CMK (cell line): Measurements from ENCODE around the gene RPRD2.
A peak's percentile ranks its signal among the peaks of the same experiment; 100 is the strongest.

Experiments used
- DNase-seq: peaks from one replicate; pipeline ENCODE4 v3.0.0-alpha.2; 2010; ENCODE audit warnings: low read depth

Gene RPRD2

DNA sequence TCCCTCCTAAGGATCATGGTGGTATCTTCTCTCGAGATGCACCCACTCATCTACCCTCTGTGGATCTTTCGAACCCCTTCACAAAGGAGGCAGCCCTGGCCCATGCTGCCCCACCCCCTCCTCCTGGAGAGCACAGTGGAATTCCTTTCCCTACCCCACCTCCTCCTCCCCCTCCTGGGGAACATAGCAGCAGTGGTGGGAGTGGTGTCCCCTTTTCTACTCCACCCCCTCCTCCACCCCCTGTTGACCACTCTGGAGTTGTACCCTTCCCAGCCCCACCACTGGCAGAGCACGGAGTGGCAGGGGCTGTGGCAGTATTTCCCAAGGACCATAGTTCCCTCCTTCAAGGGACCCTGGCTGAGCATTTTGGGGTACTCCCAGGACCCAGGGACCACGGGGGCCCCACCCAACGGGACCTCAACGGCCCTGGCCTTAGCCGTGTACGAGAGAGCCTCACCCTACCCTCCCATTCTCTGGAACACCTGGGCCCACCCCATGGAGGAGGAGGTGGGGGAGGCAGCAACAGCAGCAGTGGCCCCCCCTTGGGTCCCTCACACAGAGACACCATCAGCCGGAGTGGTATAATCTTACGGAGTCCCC is 108.8 kb downstream of the RPRD2 start:
- no peak for DNase-seq

DNA sequence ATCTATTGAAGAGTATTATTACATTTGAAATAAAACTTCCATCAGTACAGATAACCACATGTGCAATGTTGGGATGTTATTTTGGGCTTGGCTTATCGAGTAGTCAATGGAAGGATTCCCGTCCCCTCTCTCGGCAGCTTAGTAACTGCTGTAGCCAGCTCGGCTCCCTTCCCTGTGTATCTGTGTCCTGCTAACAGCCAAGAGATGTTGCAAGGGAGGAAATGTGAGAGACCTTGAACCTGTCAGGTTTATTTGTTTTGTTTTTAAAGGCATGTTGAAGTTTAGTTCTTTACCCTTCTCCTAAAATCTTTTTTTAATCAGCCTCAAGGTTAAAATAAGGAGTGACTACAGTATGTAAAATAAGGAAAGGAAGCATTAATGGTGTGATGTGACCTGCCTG is 109.7 kb downstream of the RPRD2 start:
- DNase-seq: no peak

- DNase-seq: no peak
Measured at GRCh38 chr1:150474869-150475268, 110.9 kb downstream of the RPRD2 start.

DNA sequence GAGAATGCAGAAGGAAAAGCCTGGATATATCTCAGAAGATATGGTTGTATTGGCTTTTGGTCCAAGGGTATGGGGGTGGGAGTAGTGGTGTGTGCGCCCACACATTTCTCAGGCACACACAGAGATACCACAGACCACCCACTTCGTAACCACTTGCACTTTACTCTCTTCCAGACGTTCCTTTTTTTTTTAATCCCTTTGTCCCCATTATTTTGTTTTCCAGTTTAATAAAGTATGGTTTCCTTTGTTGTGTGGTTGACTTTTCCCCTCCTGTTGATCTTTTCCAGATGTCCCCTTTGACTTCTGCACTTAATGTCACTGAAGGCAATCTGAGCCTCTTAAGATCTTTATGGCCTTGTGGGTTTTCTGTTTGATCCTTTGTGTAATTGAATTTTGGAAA is 112.8 kb downstream of the RPRD2 start:
- DNase-seq: no peak

DNA sequence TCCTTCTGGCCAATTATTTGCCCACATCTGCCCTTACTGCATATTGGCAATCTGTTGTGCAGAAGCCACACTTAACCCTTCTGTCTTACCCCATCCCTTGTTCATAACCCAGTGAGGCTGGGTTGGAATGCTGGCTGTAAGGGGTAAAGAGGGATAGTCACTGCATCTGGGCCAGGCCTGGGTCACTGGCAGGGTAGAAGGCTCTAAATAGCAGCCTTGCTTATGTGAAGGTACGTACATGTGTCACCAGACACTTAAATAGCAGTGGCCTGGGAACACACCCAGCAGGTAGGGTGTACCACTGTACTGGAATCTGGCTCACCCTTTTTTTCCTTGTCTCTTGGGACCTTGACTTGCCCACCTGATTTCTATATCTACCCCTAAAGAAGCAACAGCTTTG is 113.4 kb downstream of the RPRD2 start:
- no peak for DNase-seq

- DNase-seq: no peak
Measured at GRCh38 chr1:150477733-150478132, 113.8 kb downstream of the RPRD2 start.

GRCh38 chr1:150479370-150479769 is 115.4 kb downstream of the RPRD2 start:
- DNase-seq: no peak

DNA sequence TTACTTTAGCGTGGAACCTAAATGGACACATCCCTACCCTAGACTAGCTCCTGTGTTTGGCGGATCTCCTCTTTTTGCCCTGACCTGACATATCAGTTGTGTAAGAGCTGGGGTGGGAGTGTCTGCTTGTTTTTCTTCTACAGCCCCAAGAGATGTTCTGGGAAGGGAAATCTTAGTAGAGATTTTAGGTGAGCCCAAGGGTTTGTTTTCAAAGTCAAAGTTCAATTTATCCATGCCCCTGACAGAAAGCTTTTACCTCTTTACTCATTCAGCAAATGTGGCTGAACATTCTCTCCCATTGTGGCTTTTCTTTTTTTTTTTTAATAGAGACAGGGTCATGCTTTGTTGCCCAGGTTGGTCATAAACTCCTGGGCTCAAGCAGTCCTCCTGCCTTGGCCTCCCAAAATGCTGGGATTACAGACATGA is 116.0 kb downstream of the RPRD2 start:
- no peak for DNase-seq

GRCh38 chr1:150484431-150484830 is 120.5 kb downstream of the RPRD2 start:
- DNase-seq: no peak

DNA sequence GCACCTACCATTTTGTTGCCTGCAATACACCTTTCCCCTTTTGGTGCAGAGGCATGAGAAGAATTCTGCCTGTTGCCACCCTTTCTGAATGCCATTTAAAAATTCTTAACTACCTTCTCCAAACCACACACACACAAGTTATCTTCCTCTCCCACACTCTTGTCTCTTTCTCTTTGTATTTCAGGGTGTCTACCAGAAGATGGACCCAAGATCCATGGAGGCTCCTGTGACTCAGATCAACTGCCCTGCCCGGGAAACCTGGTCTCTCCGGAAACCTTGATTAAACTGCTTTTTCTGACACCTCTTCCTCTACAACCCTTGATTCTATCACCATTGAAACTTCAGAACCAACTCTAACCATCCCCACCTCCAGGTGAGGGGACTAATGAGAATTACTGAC is 120.9 kb downstream of the RPRD2 start:
- DNase-seq: no peak

DNA sequence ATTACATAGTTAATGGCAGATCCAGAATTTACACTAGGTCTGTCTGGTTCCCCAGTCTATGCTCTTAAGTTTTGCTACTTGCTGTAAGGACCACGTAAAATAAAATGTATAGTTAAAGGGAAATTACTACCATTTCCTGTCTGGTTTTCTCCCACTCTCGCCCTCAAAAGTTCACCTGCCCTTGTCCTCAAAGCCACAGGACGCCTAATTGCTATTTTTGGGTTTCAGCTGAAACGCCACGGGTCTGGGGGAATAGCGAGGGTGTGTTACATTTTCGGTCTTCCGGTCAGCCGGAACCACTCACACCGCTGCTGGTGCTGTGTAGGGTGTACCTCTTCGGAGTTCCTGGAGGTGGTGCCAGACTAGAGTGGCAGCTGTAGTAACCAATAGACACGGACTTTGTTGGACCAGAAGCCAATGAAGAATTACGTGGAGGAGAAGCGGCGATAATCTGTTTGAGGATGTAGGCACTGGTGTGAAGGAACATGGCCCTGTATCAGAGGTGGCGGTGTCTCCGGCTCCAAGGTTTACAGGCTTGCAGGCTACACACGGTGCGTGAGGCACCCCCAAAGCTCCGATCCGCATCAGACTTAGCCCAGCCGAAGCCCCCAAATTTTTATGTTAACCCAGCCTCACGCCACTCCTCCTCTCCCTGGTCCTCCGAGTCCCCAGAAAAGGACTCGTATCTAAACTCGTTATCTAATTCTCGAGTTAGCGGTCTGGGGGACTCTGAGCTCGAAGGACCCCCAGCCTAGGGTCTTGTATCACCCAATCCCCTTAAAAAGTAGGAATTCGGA is 123.2 kb downstream of the RPRD2 start, which contains the start of gene TARS2:
Gene TARS2 (plus strand): TSS at position 454 of the 797 bp plus-strand sequence. CDS start 32 bp downstream, at position 486.
- DNase-seq: peak; percentile 94

DNA sequence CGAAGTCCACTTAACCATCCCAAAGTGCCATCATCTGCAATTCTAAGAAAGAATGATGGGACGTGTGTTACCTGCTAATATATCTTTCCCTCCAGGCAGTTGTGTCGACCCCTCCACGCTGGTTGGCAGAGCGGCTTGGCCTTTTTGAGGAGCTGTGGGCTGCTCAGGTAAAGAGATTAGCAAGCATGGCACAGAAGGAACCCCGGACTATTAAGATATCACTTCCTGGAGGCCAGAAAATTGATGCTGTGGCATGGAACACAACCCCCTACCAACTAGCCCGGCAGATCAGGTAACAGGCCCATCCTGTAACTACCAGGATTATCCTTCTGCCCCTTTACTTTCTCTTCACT is 123.8 kb downstream of the RPRD2 start:
- no peak for DNase-seq

DNA sequence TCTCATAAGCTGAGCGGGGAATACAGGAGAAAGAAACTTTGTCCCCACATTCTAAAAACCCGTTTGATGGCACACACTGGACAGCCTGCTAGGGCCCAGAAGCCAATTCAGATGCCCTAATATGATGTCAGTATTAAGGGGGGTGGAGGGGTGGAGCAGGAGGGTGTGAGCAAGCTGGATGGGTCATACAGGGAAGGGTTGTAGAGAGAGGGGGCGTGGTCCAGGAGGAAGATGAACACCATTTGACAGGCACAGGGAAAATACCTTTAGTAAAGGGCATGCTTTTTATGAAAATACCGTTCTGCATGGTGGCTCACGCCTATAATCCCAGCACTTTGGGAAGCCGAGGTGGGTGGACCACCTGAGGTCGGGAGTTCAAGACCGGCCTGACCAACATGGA is 129.2 kb downstream of the RPRD2 start:
- no peak for DNase-seq

GRCh38 chr1:150498342-150498741 is 134.4 kb downstream of the RPRD2 start:
- DNase-seq: no peak

GRCh38 chr1:150505431-150505830 is 141.5 kb downstream of the RPRD2 start:
- no peak for DNase-seq

GRCh38 chr1:150507912-150508864 is 144.2 kb downstream of the RPRD2 start, which contains the start of gene ECM1:
TSS of gene ECM1 (plus strand) at chr1:150508109. CDS start at chr1:150508210, 101 bp downstream.
- no peak for DNase-seq

- no peak for DNase-seq
Measured at GRCh38 chr1:150508982-150509381, 145.0 kb downstream of the RPRD2 start.

- no peak for DNase-seq
Measured at GRCh38 chr1:150511551-150511950, 147.6 kb downstream of the RPRD2 start.

DNA sequence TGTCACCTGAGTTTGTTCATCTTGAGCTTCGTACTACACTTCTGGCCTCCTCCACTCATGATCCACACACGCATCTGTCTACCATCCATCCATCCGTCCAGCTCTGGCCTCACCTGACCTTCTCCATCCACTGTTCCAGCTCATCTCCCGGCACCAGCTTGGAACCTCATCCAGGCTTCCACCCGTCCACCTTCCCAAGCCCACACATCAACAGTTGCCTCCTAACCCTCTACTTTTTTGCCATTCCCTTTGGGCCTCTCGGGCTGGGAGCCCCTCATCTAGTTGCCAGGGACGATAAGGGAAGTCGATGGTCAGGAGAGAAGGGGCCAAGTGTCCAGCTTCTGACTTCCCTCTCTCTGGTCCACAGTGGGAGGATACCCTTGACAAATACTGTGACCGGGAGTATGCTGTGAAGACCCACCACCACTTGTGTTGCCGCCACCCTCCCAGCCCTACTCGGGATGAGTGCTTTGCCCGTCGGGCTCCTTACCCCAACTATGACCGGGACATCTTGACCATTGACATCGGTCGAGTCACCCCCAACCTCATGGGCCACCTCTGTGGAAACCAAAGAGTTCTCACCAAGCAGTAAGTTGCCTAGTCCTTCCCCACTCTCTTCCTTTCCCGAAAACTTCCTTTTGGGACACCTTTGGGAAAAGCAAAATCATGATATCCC is 148.2 kb downstream of the RPRD2 start:
- DNase-seq: no peak

DNA sequence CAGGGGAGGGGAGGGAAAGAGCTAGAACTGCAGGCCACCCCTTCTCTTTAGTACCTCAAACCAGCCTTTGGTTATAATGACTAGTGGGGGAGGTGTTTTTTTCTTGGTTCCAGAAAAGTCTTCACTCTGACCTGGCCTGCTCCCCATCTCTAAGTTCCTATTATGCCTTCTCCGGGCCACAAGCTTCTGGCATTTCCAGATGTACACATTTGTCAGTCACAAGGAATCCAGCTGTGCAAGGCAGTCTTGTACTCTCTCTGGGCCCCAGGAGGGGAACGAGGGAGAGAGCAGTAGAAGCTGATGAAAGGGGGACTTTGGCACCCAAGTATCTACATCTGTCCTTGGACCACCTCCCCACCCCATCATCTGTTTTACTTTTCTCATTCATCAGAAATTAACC is 148.9 kb downstream of the RPRD2 start:
- DNase-seq: no peak

DNA sequence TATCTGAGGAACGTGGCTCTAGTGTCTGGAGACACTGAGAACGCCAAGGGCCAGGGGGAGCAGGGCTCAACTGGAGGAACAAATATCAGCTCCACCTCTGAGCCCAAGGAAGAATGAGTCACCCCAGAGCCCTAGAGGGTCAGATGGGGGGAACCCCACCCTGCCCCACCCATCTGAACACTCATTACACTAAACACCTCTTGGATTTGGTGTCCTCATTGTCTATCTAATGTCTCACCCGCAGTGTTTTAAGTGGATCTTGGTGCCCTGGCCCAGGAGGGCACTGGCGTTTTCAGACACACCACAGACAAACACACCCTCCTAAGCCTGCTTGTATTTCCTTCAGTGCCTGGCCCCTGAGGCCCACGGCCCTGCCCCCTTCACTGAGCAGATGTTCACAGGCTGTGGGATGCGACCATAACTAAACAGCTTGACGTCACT is 149.4 kb downstream of the RPRD2 start:
- no peak for DNase-seq

DNA sequence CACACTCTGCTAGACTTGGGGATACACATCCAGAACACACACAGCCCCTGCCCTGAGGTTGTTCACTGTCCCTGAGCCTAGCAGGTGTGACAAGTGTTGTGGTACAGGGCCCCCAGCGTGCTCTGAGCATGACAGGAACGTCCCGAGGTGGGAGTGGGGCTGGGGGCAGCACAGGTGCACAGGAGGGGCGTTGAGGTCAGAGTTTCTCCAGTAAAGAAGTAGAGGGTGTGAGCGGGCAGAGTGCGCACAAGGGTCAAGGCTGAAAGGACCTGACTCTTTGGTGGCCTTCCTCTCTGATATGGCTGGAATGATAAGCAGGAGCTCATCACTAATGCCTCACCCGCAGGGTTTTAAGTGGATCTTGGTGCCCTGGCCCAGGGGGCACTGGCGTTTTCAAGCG is 150.3 kb downstream of the RPRD2 start:
- no peak for DNase-seq
